ENCODE measurements around the gene C5AR1.

The C5AR1 gene

GRCh38 chr19:47306303-47306702 is 3.4 kb upstream of the C5AR1 start:
- Histone ChIP-seq H3K4me3 (ENCODE audit: severe bottlenecking) (no peak overlapping the region), H3K4me1 (ENCODE audit: insufficient read depth, poor library complexity, severe bottlenecking) (peaks cover 6% of the 10 kb centered on the region), H3K36me3 (ENCODE audit: low read depth) (no peaks in the 10 kb centered on the region), H3K9me3 (ENCODE audit: severe bottlenecking) (no peaks in the 10 kb centered on the region), H3K27ac (ENCODE audit: poor library complexity, severe bottlenecking) (no peak overlapping the region), H3K27me3 (ENCODE audit: insufficient read depth, poor library complexity, severe bottlenecking) (no peaks in the 10 kb centered on the region)
- DNase-seq (ENCODE audit: low spot score): no peak
- no peak for ATAC-seq (ENCODE audit: low read depth)
- TF ChIP-seq, protein P1, sequence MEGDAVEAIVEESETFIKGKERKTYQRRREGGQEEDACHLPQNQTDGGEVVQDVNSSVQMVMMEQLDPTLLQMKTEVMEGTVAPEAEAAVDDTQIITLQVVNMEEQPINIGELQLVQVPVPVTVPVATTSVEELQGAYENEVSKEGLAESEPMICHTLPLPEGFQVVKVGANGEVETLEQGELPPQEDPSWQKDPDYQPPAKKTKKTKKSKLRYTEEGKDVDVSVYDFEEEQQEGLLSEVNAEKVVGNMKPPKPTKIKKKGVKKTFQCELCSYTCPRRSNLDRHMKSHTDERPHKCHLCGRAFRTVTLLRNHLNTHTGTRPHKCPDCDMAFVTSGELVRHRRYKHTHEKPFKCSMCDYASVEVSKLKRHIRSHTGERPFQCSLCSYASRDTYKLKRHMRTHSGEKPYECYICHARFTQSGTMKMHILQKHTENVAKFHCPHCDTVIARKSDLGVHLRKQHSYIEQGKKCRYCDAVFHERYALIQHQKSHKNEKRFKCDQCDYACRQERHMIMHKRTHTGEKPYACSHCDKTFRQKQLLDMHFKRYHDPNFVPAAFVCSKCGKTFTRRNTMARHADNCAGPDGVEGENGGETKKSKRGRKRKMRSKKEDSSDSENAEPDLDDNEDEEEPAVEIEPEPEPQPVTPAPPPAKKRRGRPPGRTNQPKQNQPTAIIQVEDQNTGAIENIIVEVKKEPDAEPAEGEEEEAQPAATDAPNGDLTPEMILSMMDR (IDR thresholded peaks at IDR 0.05; ENCODE audit: poor library complexity, severe bottlenecking): no peak

GRCh38 chr19:47309038-47309437 is 623 bp upstream of the C5AR1 start:
- Histone ChIP-seq H3K27me3 (ENCODE audit: insufficient read depth, poor library complexity, severe bottlenecking) (no peaks in the 10 kb centered on the region), H3K4me3 (ENCODE audit: severe bottlenecking) (no peak overlapping the region), H3K27ac (ENCODE audit: poor library complexity, severe bottlenecking) (no peak overlapping the region), H3K4me1 (ENCODE audit: insufficient read depth, poor library complexity, severe bottlenecking) (peaks cover 9% of the 10 kb centered on the region), H3K9me3 (ENCODE audit: severe bottlenecking) (no peaks in the 10 kb centered on the region), H3K36me3 (ENCODE audit: low read depth) (no peaks in the 10 kb centered on the region)
- DNase-seq (ENCODE audit: low spot score) (no peak), ATAC-seq (ENCODE audit: low read depth) (no peak)
- TF ChIP-seq, protein P1 (IDR thresholded peaks at IDR 0.05; ENCODE audit: poor library complexity, severe bottlenecking): no peak

DNA sequence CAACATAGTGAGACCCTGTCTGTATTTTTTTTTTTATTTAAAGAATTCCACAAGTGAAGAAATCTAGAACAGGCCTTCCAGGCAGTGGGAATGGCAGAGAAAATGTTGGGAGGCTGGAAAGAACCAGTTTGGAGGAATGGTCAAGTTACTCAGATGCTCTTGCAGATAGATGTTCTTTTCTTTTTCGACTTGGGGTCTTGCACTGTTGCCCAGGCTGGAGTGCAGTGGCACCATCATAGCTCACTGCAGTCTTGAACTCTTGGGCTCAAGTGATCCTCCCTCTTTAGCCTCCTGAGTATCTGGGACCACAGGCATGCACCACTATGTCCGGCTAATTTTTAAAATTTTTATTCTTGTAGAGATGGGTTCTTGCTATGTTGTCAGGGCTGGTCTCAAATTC is 662 bp downstream of the C5AR1 start:
- no peaks in the 10 kb centered on the region for H3K9me3 ChIP-seq (ENCODE audit: severe bottlenecking)
- H3K36me3 ChIP-seq (ENCODE audit: low read depth): no peaks in the 10 kb centered on the region
- H3K4me3 ChIP-seq (ENCODE audit: severe bottlenecking): no peak overlapping the region
- TF ChIP-seq, protein P1 (IDR thresholded peaks at IDR 0.05; ENCODE audit: poor library complexity, severe bottlenecking): no peak
- peaks cover 9% of the 10 kb centered on the region for H3K4me1 ChIP-seq (ENCODE audit: insufficient read depth, poor library complexity, severe bottlenecking)
- H3K27ac ChIP-seq (ENCODE audit: poor library complexity, severe bottlenecking): peak overlapping the region; percentile 7
- ATAC-seq (ENCODE audit: low read depth) (no peak), DNase-seq (ENCODE audit: low spot score) (no peak)
- H3K27me3 ChIP-seq (ENCODE audit: insufficient read depth, poor library complexity, severe bottlenecking): no peaks in the 10 kb centered on the region

DNA sequence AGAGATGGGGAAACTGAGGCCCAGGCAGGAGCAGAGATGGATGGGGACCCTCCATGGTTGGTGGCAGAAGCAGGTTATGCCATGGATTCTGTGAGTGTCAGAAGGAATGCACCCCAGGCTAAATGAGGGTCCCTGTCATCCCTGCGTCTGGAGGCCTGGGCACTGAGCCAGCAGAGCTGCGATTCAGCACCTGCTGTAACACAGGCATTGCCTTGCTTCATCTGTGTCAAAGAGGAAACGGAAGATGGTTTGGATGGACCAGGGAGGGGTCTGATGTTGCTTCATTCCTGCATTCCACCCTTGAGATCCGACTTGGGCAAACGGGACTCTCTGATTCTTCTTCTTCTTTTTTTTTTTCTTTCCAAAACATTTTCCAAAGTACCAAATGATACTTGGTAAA is 1.2 kb downstream of the C5AR1 start:
- TF ChIP-seq, protein P1 (IDR thresholded peaks at IDR 0.05; ENCODE audit: poor library complexity, severe bottlenecking): no peak
- peak; percentile 83 for DNase-seq (ENCODE audit: low spot score)
- Histone ChIP-seq H3K4me3 (ENCODE audit: severe bottlenecking) (no peak overlapping the region), H3K9me3 (ENCODE audit: severe bottlenecking) (no peaks in the 10 kb centered on the region), H3K36me3 (ENCODE audit: low read depth) (no peaks in the 10 kb centered on the region), H3K27me3 (ENCODE audit: insufficient read depth, poor library complexity, severe bottlenecking) (no peaks in the 10 kb centered on the region), H3K4me1 (ENCODE audit: insufficient read depth, poor library complexity, severe bottlenecking) (peaks cover 12% of the 10 kb centered on the region), H3K27ac (ENCODE audit: poor library complexity, severe bottlenecking) (peak overlapping the region; percentile 7)
- ATAC-seq (ENCODE audit: low read depth): peak; percentile 58

GRCh38 chr19:47312366-47313006 is 2.8 kb downstream of the C5AR1 start:
- Histone ChIP-seq H3K36me3 (ENCODE audit: low read depth) (no peaks in the 10 kb centered on the region), H3K27ac (ENCODE audit: poor library complexity, severe bottlenecking) (peak overlapping the region; percentile 23), H3K27me3 (ENCODE audit: insufficient read depth, poor library complexity, severe bottlenecking) (no peaks in the 10 kb centered on the region), H3K4me3 (ENCODE audit: severe bottlenecking) (no peak overlapping the region), H3K9me3 (ENCODE audit: severe bottlenecking) (no peaks in the 10 kb centered on the region), H3K4me1 (ENCODE audit: insufficient read depth, poor library complexity, severe bottlenecking) (peaks cover 12% of the 10 kb centered on the region)
- TF ChIP-seq, protein P1 (IDR thresholded peaks at IDR 0.05; ENCODE audit: poor library complexity, severe bottlenecking): no peak
- DNase-seq (ENCODE audit: low spot score): no peak
- no peak for ATAC-seq (ENCODE audit: low read depth)
